ENCODE measurements around the gene TIMM10.

Gene TIMM10

GRCh38 chr11:57502376-57502775 is 28.2 kb downstream of the TIMM10 start:
- DNase-seq, result no peak

GRCh38 chr11:57501953-57502352 is 28.6 kb downstream of the TIMM10 start:
- no peak for DNase-seq

GRCh38 chr11:57500926-57501325 is 29.6 kb downstream of the TIMM10 start:
- DNase-seq, result no peak

- no peak for DNase-seq
Observed at GRCh38 chr11:57500515-57500914, 30.0 kb downstream of the TIMM10 start.

GRCh38 chr11:57499983-57500461 is 30.5 kb downstream of the TIMM10 start:
- no peak for DNase-seq

- peak; percentile 34 to 77 for DNase-seq
Observed at GRCh38 chr11:57499413-57499982, 31.1 kb downstream of the TIMM10 start.

- no peak for DNase-seq
Observed at GRCh38 chr11:57498540-57498939, 32.0 kb downstream of the TIMM10 start.

GRCh38 chr11:57497303-57498247 is 33.0 kb downstream of the TIMM10 start:
- no peak for DNase-seq

- no peak for DNase-seq
Observed at GRCh38 chr11:57496109-57496820, 34.3 kb downstream of the TIMM10 start.

GRCh38 chr11:57493507-57494503 is 36.7 kb downstream of the TIMM10 start:
- DNase-seq, result peak; percentile 70 to 77

- peak; percentile 48 to 54 for DNase-seq
Observed at GRCh38 chr11:57491371-57492061, 39.0 kb downstream of the TIMM10 start.

- no peak for DNase-seq
Observed at GRCh38 chr11:57490456-57491248, 39.9 kb downstream of the TIMM10 start.

- DNase-seq, result no peak
Observed at GRCh38 chr11:57487920-57488659, 42.5 kb downstream of the TIMM10 start.

GRCh38 chr11:57487021-57487778 is 43.4 kb downstream of the TIMM10 start:
- DNase-seq, result no peak

- no peak for DNase-seq
Observed at GRCh38 chr11:57485217-57485990, 45.1 kb downstream of the TIMM10 start.

GRCh38 chr11:57484141-57484710 is 46.3 kb downstream of the TIMM10 start:
- peak in 1 of 2 donors; percentile 47 for DNase-seq

- no peak for DNase-seq
Observed at GRCh38 chr11:57483562-57483918, 47.0 kb downstream of the TIMM10 start.

All from CD4-positive, alpha-beta T cell treated with Interleukin-4 for 1 hour (primary cell).